K562 (cell line): ENCODE data around the gene WNT8A.

Experiments used
- CHD1 ChIP-seq: fragments of 200-600 bp; sonication (generic); IDR thresholded peaks from one replicate; pipeline ENCODE4 v1.6.1; 2012; ENCODE audit warnings: mild to moderate bottlenecking, moderate library complexity, low read length, inconsistent platforms
- FOS ChIP-seq: IDR thresholded peaks from 3 replicates; pipeline ENCODE4 v1.6.1; 2011; ENCODE audit not compliant: insufficient read length; ENCODE audit errors: extremely low read depth
- MTA3 ChIP-seq: fragments of 450-650 bp; formaldehyde crosslinking; IDR thresholded peaks from 2 replicates; pipeline ENCODE4 v1.6.1; 2017; ENCODE audit warnings: mild to moderate bottlenecking, borderline replicate concordance
- POLR2AphosphoS2 ChIP-seq: IDR thresholded peaks from 2 replicates; pipeline ENCODE4 v1.6.1; 2012; ENCODE audit warnings: low read length, improper control_type of control experiment
- TCF7L2 ChIP-seq: fragments of 150-350 bp; IDR thresholded peaks from 2 replicates; pipeline ENCODE4 v1.6.1; 2016; ENCODE audit warnings: low read depth, mild to moderate bottlenecking, low read length, moderate library complexity
- TF ChIP-seq, protein P1 (sequence below): sonication (generic); formaldehyde crosslinking; IDR thresholded peaks from 2 replicates; pipeline ENCODE4 v1.8.0; 2022; ENCODE audit warnings: mild to moderate bottlenecking, missing genetic modification reagents
- TF ChIP-seq, protein P2 (sequence below), 3 experiments: IDR thresholded peaks in 2 of 3; conservative IDR thresholded peaks in 1 of 3; 2 replicates each; pipeline ENCODE4 v1.5.1; 2011 to 2012; ENCODE audit warnings: low read length in 3 of 3, mild to moderate bottlenecking in 3 of 3, control low read depth in 2 of 3, improper control_type of control experiment in 1 of 3, inconsistent platforms in 1 of 3, low read depth in 1 of 3, mixed read lengths in 1 of 3, moderate library complexity in 1 of 3; ENCODE audit not compliant: insufficient read depth in 2 of 3

- no peak for TF ChIP-seq MTA3
- TF ChIP-seq POLR2AphosphoS2 = no peak
- TF ChIP-seq FOS = no peak
- TF ChIP-seq, protein P1, sequence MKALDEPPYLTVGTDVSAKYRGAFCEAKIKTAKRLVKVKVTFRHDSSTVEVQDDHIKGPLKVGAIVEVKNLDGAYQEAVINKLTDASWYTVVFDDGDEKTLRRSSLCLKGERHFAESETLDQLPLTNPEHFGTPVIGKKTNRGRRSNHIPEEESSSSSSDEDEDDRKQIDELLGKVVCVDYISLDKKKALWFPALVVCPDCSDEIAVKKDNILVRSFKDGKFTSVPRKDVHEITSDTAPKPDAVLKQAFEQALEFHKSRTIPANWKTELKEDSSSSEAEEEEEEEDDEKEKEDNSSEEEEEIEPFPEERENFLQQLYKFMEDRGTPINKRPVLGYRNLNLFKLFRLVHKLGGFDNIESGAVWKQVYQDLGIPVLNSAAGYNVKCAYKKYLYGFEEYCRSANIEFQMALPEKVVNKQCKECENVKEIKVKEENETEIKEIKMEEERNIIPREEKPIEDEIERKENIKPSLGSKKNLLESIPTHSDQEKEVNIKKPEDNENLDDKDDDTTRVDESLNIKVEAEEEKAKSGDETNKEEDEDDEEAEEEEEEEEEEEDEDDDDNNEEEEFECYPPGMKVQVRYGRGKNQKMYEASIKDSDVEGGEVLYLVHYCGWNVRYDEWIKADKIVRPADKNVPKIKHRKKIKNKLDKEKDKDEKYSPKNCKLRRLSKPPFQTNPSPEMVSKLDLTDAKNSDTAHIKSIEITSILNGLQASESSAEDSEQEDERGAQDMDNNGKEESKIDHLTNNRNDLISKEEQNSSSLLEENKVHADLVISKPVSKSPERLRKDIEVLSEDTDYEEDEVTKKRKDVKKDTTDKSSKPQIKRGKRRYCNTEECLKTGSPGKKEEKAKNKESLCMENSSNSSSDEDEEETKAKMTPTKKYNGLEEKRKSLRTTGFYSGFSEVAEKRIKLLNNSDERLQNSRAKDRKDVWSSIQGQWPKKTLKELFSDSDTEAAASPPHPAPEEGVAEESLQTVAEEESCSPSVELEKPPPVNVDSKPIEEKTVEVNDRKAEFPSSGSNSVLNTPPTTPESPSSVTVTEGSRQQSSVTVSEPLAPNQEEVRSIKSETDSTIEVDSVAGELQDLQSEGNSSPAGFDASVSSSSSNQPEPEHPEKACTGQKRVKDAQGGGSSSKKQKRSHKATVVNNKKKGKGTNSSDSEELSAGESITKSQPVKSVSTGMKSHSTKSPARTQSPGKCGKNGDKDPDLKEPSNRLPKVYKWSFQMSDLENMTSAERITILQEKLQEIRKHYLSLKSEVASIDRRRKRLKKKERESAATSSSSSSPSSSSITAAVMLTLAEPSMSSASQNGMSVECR (CRISPR knock-in tag) = no peak
- TF ChIP-seq CHD1 = no peak
- no peak for TF ChIP-seq TCF7L2
- TF ChIP-seq, protein P2, sequence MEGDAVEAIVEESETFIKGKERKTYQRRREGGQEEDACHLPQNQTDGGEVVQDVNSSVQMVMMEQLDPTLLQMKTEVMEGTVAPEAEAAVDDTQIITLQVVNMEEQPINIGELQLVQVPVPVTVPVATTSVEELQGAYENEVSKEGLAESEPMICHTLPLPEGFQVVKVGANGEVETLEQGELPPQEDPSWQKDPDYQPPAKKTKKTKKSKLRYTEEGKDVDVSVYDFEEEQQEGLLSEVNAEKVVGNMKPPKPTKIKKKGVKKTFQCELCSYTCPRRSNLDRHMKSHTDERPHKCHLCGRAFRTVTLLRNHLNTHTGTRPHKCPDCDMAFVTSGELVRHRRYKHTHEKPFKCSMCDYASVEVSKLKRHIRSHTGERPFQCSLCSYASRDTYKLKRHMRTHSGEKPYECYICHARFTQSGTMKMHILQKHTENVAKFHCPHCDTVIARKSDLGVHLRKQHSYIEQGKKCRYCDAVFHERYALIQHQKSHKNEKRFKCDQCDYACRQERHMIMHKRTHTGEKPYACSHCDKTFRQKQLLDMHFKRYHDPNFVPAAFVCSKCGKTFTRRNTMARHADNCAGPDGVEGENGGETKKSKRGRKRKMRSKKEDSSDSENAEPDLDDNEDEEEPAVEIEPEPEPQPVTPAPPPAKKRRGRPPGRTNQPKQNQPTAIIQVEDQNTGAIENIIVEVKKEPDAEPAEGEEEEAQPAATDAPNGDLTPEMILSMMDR (IDR thresholded peaks at IDR 0.05 in 2 of 3, conservative IDR thresholded peaks at IDR 0.05 in 1 of 3; ENCODE audit: insufficient read depth in 2 of 3, low read depth in 1 of 3, low read length in 3 of 3) = no peak
Observed at GRCh38 chr5:138115254-138115653, 31.4 kb downstream of the WNT8A start.
